ENCODE results near the gene RPA4. TPM values are rescaled to one million over a fixed set of nuclear protein-coding genes. Genes with fewer than 3 reads are reported as not detected.
"Not testable (repeated sequence)": the region's sequence is repeated elsewhere in the genome, so short reads cannot be mapped to it uniquely, and the experiment has no call there.

Gene RPA4
- total RNA-seq, 3 donors from 2014 or later = 2.3 to 4.6 (median 4.3) TPM

GRCh38 chrX:96841325-96841724, 42.4 kb upstream of the RPA4 start:
- Histone ChIP-seq H3K9me3 (no peaks in the 10 kb centered on the region), H3K4me3 (no peak overlapping the region), H3K4me1 (no peaks in the 10 kb centered on the region), H3K27me3 (peaks cover 0 to 10% of the 10 kb centered on the region in 2 donors), H3K36me3 (no peaks in the 10 kb centered on the region), H3K27ac (no peak overlapping the region)
- intact Hi-C loops (cut with DNase I; ENCODE audit: low total_unique reads) = no loop called here
- TF ChIP-seq CTCF (IDR thresholded peaks at IDR 0.05) (no peak), POLR2A (IDR thresholded peaks at IDR 0.05) (no peak), POLR2AphosphoS5 (IDR thresholded peaks at IDR 0.05) (no peak)
- no peak for DNase-seq (ENCODE audit: low spot score in 2 of 2)

GRCh38 chrX:96841866-96842265, 41.8 kb upstream of the RPA4 start:
- H3K9me3 ChIP-seq; H3K27ac ChIP-seq; DNase-seq (ENCODE audit: low spot score in 2 of 2); H3K4me1 ChIP-seq; intact Hi-C loops (cut with DNase I; ENCODE audit: low total_unique reads); H3K36me3 ChIP-seq; H3K4me3 ChIP-seq: not testable (repeated sequence)
- peaks cover 0 to 11% of the 10 kb centered on the region in 2 donors for H3K27me3 ChIP-seq

- Histone ChIP-seq H3K4me1 (no peaks in the 10 kb centered on the region), H3K36me3 (no peaks in the 10 kb centered on the region), H3K9me3 (no peaks in the 10 kb centered on the region), H3K4me3 (no peak overlapping the region), H3K27ac (no peak overlapping the region), H3K27me3 (peaks cover 0 to 22% of the 10 kb centered on the region in 2 donors)
- intact Hi-C loops (cut with DNase I; ENCODE audit: low total_unique reads) = no loop called here
- DNase-seq (ENCODE audit: low spot score in 2 of 2) = no peak
- TF ChIP-seq POLR2A (IDR thresholded peaks at IDR 0.05) (no peak), CTCF (IDR thresholded peaks at IDR 0.05) (no peak), POLR2AphosphoS5 (IDR thresholded peaks at IDR 0.05) (no peak)
These were observed 40.1 kb upstream of the RPA4 start for GRCh38 chrX:96843566-96843965.

- intact Hi-C loops (cut with DNase I; ENCODE audit: low total_unique reads) = no loop called here
- H3K36me3 ChIP-seq = no peaks in the 10 kb centered on the region
- no peak for DNase-seq (ENCODE audit: low spot score in 2 of 2)
- no peak overlapping the region for H3K27ac ChIP-seq
- H3K4me1 ChIP-seq = no peaks in the 10 kb centered on the region
- TF ChIP-seq POLR2A (IDR thresholded peaks at IDR 0.05) (no peak), CTCF (IDR thresholded peaks at IDR 0.05) (no peak)
- no peaks in the 10 kb centered on the region for H3K9me3 ChIP-seq
- H3K27me3 ChIP-seq = peaks cover 0 to 34% of the 10 kb centered on the region in 2 donors
- no peak overlapping the region for H3K4me3 ChIP-seq
These were observed 36.9 kb upstream of the RPA4 start for GRCh38 chrX:96846841-96847240.

GRCh38 chrX:96859422-96859821, 24.3 kb upstream of the RPA4 start:
- H3K9me3 ChIP-seq; H3K4me1 ChIP-seq; H3K27me3 ChIP-seq; H3K36me3 ChIP-seq; DNase-seq (ENCODE audit: low spot score in 2 of 2); H3K27ac ChIP-seq; H3K4me3 ChIP-seq: not testable (repeated sequence)
- intact Hi-C loops (cut with DNase I; ENCODE audit: low total_unique reads) = loop anchor here (5.0 kb wide), 1 partner anchor 468 kb away; no protein-coding TSS in a partner anchor

- no peak overlapping the region for H3K4me3 ChIP-seq
- no peak for DNase-seq (ENCODE audit: low spot score in 2 of 2)
These were observed 22.5 kb upstream of the RPA4 start for GRCh38 chrX:96861218-96861617.

More at GRCh38 chrX:96861218-96861617, 22.5 kb upstream of the RPA4 start:
- H3K27ac ChIP-seq = no peak overlapping the region
- no peaks in the 10 kb centered on the region for H3K36me3 ChIP-seq
- no peak for TF ChIP-seq POLR2A (IDR thresholded peaks at IDR 0.05)
- no peak for TF ChIP-seq POLR2AphosphoS5 (IDR thresholded peaks at IDR 0.05)
- no peak for TF ChIP-seq CTCF (IDR thresholded peaks at IDR 0.05)
- intact Hi-C loops (cut with DNase I; ENCODE audit: low total_unique reads) = no loop called here
- H3K4me1 ChIP-seq = no peaks in the 10 kb centered on the region
- H3K9me3 ChIP-seq = no peaks in the 10 kb centered on the region
- H3K27me3 ChIP-seq = peaks cover 0 to 7% of the 10 kb centered on the region in 2 donors

Measured in breast epithelium (tissue), 4 donors.